Glomerular visceral epithelial cell (primary cell): ENCODE data around the gene SPPL2B.
A peak's percentile ranks its signal among the peaks of the same experiment; 100 is the strongest.

Experiments used
- DNase-seq: peaks from one replicate; pipeline ENCODE4 v3.0.0-alpha.2; 2016; ENCODE audit errors: extremely low spot score

Gene SPPL2B

GRCh38 chr19:2302319-2303210 lies 25.9 kb upstream of the SPPL2B start:
- DNase-seq, result no peak

DNA sequence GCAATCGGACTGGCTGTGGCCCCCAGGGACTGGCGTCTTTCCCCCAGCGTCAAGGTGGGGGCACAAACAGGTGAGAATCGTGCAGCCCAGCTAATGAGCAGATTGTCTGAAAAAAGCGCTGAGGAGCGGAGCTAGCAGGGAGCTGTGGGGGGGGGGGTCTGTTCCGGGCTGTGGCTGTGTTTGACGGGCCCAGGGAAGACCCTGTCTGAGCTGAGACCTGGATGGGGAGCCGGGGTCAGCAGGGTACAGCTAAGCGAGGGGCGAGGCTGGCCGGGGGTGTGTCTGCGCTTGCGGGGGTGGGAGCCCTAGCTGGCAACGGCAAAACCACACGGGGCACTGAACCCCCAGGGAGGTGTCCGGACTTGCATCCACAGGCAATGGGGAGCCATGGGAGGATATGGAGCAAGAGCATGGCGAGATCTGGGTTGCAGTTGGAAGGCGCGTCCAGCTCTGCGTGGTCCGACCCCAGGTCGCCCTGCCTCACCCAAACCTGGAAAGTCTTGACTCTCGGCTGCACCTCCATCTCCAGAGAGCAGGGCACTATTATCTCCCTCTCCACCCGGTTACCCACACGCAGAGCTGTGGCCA lies 25.2 kb upstream of the SPPL2B start:
- DNase-seq, result no peak

GRCh38 chr19:2305452-2306280 lies 22.8 kb upstream of the SPPL2B start:
- no peak for DNase-seq

DNA sequence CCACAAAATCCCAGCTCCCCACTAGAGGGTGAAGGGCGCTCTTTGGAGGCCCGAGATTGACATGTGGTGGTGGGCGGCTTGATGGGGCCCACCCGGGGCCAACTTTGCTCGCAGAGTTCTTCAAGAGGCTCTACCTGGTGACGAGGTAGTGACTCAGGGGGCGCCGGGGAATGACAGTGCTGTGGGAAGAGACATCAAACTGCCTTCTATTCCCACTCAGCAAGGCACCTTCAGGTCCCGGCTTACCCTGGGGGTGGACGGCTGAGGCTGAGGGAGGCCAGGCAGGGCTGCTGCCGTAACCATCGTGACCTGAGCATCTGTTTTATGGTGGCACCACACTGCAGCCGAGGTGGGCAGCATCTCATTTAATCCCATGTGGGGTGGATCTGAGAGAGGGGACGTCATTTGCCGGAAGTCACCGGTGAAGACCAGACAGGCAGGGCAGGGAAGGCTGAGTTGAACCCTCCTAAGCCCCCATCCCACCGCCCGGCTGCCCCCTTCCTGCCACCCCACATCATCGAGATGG lies 22.1 kb upstream of the SPPL2B start:
- no peak for DNase-seq

DNA sequence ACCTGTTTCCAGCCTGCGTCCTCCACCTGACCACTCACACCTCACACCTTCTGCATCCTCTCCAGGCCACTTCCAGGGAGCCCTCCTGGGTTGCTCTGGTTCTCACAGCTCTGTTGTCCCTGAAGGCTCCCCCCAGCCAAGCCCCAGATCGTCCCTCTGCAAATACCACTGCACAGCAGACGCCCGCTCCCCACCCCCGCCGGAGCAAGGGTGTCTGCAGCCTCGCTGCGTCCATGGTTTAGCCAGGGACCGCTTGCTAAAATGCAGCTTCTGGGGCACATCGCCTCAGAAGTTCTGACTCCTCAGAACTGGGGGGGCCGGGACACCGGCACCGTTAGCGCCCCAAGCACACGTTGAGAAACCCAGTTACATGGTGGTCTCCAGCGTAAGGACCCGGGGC lies 21.5 kb upstream of the SPPL2B start:
- DNase-seq, result no peak

DNA sequence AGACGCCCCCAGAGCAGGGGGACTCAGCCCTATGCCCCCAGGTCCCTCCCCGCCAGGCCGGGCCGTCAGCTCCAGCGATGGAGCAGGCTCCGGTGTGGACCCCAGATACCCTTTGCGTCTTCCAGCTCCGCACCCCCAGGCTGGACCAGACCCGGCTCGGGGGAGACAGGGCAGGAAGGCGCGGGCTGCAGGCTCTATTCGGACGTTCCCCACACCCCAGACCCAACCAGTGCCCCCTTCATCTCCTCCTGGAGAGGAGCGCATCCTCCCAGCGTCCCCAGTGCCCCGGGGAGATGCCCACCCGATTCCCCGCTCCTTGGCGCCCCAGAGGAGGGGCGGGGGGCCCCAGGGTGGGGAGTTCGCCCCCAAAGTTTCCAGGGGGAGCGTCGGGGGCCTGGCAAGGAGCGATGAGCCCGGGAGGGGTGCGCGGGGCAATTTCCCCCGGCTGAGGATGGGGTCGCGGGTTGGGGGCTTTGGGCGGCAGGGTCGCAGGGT lies 20.9 kb upstream of the SPPL2B start:
- DNase-seq, result no peak

DNA sequence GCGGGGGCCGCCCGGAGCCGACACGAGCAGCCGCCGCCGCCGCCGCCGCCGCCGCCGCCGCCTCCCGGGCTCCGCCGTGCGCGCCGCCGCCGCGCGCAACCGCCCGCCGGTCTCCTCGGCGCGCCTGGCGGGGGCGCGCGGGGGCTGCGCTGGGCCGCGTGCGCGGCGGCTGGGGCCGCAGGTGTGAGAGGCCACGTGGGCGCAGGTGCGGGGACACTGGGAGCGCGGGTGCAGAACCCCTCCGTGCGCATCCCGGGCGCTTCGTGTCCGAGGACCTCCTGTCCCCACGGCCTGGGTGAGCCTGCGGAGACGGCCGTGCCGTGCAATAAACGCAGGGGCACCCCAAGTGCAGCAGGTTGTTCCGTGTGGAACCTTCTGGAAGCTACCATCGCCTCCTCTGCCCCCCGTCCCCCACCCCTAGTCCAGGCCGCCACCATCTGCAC lies 20.3 kb upstream of the SPPL2B start, which contains the start of gene LINGO3:
TSS of gene LINGO3 (minus strand) at position 41 of the 443 bp plus-strand sequence. CDS start 16,378 bp downstream, outside the sequence.
- no peak for DNase-seq

DNA sequence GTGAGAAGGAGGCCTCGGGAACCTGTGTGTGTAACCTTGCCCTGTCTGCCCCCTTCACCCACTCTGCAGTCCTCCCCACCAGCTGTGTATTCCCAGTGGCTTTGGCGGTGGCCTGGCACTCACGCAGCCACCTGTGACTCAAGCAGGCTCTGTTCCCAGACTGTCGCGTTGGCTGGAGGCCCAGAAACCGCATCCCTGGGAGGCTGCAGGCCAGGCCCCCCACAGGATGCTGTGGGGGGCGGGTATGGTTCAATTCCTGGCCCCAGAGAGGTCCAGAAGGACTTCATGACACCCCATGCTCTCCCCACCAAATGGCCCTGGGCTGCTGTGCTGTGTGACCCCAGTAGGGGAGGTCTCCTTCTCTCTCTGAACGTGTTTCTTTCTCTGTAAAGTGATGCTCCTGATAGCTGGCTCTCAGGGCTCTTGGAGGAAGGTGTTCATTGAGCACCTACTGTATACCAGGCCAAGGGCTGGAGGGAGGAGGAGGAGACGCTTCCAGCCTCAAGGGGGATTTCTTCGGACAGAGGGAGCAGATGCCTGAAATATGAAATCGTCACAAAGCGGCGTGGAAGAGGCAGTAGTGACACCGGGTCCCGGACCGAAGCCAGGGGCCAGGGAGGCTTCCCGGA lies 18.6 kb upstream of the SPPL2B start:
- DNase-seq, result peak; percentile 89

- DNase-seq, result no peak
Measured at GRCh38 chr19:2311093-2311492, 17.4 kb upstream of the SPPL2B start.

DNA sequence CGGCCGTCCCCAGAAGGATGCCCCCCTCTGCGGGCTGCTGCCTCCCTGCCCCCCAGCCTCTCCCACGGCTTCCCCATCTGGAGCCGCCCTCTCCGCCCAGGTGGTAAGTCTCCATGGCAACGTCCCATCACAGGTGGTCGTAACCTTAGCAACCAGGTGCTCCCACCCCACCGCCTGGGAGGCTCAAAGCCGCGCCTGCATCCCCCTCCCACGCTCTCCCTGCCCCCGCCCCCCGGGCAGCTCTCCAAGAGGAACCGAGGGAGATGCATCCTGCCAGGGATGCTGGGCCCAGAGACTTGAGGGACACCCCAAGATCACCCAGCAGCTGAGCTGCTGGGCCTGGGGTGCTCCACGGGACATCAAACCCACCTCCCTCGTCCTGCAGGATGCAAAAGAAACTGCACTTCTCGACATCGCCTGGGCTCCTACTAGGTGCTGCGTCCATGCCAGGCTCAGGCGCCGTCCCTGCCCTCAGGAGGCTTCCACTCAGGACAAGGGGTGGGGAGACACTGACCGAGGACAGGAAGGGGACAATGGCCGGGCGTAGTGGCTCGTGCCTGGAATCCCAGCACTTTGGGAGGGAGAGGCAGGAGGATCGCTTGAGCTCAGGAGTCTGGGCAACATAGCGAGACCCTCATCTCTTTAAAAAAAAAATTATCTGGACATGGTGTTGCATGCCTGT lies 15.5 kb upstream of the SPPL2B start:
- no peak for DNase-seq

DNA sequence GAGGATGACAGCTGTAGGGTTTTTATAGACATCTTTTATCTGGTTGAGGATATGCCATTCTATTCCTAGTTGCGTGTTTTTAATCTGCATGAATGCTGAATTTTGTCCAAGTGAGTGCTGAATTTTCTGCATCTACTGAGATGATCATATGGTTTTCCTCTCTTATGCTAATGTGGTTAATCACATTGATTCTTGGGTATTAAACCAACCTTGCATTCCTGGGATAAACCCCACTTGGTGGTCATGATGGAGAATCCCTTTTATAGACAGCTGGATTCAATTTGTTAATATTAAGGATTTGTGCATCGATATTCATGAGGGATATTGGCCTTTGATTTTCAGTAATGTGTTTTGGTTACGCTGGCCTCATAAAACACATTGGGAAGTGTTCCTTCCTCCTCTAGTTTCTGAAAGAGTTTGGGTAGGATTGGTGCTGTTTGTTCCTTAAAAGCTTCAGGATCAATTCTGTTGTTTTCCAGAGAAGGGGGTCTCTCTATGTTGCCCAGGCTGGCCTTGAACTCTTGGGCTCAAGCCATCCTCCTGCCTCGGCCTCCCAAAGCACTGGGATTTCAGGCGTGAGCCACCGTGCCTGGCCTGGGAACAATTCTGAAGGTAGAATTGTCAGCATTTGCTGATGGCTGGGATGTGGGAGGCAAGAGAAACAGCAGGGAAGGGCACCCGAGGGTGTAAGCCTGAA lies 13.2 kb upstream of the SPPL2B start:
- DNase-seq, result no peak

- DNase-seq, result peak; percentile 63
Measured at GRCh38 chr19:2315818-2316353, 12.6 kb upstream of the SPPL2B start.

DNA sequence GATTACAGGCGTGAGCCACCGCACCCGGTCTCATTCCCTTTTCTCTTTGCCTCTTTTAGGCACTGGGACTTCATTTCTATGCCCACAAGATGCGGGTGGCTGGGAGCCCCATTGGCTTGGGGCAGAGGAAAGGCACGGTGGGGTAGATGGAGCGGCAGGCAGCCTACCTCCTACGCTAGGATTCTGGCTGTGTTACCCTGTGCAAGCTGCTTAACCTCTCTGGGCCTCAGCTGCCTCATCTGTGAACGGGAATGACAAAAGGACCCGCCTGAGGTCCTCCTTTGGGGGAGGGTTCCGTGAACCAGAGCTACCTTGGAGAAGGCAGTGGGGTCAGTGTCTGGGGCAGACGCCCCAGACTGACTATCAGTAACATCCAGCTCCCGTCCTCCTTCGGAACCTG lies 11.2 kb upstream of the SPPL2B start:
- DNase-seq, result no peak

- DNase-seq, result no peak
Measured at GRCh38 chr19:2317756-2318155, 10.7 kb upstream of the SPPL2B start.

- DNase-seq, result no peak
Measured at GRCh38 chr19:2318923-2319322, 9.6 kb upstream of the SPPL2B start.

GRCh38 chr19:2319551-2319950 lies 8.9 kb upstream of the SPPL2B start:
- no peak for DNase-seq

DNA sequence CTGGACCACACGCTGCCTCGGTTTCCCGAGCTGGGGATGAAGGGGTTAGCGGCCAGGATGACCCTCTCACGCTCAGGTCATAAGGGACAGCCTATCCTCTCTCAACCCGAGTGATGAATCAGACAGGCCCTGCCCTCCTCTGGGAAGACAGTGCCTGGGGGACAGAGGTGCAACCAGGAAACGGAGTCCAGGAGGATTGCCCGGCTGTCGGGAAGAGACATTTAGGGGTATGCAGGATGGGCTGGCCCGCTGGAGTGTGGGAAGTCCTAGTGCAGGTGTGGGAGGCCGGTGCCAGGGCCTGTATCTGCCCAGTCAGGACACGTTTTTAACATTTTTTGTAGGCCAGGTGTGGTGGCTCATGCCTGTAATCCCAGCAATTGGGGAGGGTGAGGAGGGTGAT lies 8.4 kb upstream of the SPPL2B start:
- DNase-seq, result no peak

- DNase-seq, result no peak
Measured at GRCh38 chr19:2320939-2321338, 7.5 kb upstream of the SPPL2B start.

GRCh38 chr19:2321565-2322283 lies 6.8 kb upstream of the SPPL2B start:
- DNase-seq, result no peak
